HTERT RPE-1 (cell line): ENCODE data around the gene SMU1.
"Not testable (repeated sequence)": the region's sequence is repeated elsewhere in the genome, so short reads cannot be mapped to it uniquely, and the experiment has no call there.

Experiments
- in situ Hi-C: fragments of 300-500 bp; cut with MboI; formaldehyde crosslinking; loops from 4 replicates; pipeline ENCODE4 v1.14.3; 2020; ENCODE audit warnings: low sequenced_read_pairs

SMU1 gene

GRCh38 chr9:33017283-33018041, 59.0 kb downstream of the SMU1 start:
- in situ Hi-C loops, result no loop called here

DNA sequence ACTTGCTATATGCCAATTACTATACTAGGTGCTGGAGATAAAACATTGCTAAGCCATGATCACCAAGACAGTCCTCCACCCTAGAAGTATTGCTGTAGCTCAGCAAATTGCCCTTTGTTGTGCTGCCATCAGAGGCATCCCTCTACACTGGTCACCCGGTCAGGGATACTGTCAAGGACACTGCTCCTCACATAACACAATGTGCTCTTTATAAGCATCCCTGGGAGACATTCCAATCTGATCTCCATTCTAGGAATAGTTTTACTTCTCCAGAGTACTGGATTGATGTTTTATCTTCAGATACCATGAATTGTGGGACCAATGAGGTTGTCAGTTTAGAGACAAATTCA, 61.8 kb downstream of the SMU1 start:
- in situ Hi-C loops, result no loop called here

GRCh38 chr9:33013962-33014664, 62.4 kb downstream of the SMU1 start:
- in situ Hi-C loops, result no loop called here

DNA sequence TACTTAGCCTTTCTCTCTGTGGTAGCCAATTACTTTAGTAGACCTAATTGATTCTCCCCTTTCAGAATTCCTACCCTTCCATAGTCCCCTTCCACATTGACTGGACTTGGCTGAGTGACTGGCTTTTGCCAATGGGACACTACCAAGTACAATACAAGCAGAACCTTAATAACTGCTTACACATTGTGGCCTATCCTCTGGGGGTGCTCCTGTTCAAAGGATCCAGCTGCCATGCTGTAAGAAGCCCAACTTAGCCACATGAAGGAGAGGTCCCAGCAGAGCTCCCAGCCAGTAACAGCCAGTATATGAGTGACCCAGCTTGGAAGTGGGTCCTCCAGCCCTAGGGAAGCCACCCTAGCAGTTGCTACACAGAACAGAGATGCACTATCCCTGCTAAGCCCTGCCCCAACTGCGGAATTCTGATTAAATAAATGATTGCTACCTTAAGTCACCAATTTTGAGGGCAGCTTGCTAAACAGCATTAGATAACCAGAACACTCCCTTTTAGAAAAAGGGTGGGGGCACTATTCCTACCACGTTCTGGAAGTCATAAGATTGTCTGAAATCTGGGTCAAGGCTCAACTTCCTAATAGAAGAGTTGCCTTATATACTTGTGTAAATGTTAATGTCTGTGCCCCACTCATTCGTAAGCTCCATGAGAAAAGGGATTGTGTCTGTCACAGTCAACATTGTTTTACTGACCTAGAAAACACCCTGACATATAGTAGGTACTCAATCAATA, 64.0 kb downstream of the SMU1 start:
- in situ Hi-C loops, result no loop called here

DNA sequence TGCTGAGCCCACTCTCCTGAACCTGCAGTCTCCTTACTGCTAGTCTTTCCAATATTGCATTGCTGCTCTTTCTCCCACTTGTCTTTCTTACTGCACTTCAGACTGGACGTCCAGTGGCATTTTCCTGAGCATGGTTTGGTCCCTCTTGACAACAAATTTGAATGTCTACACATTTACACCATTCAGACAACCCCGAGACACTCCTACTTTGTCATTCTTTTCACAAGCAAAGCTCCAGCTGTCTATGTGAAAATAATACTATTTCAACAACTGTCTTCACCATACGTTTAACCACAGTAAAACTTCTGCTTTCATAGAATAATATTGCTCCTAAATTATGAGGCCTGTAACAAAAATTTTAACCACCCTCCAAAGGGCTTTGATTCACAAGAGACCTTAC, 64.6 kb downstream of the SMU1 start:
- in situ Hi-C loops, result no loop called here

GRCh38 chr9:33007755-33008154, 68.7 kb downstream of the SMU1 start:
- in situ Hi-C loops, result no loop called here

DNA sequence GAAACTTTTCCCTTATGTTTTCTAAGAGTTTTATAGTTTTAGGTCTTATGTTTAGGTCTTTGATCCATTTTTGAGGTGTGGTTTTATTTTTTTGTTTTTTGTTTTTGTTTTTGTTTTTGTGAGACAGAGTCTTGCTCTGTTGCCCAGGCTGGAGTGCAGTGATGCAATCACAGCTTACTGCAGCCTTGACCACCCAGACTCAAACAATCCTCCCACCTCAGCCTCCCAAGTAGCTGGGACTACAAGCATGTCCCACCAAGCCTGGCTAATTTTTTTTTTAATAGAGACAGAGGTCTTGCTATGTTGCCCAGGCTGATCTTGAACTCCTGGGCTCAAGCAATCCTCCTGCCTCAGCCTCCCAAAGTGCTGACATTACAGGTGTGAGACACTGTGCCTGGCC, 71.1 kb downstream of the SMU1 start:
- in situ Hi-C loops, result not testable (repeated sequence)

- in situ Hi-C loops, result not testable (repeated sequence)
These were observed 75.8 kb downstream of the SMU1 start for GRCh38 chr9:33000682-33001055.

GRCh38 chr9:32992595-32993238, 83.8 kb downstream of the SMU1 start:
- in situ Hi-C loops, result no loop called here

GRCh38 chr9:32991897-32992594, 84.4 kb downstream of the SMU1 start:
- in situ Hi-C loops, result no loop called here
